GM12878 (cell line): ENCODE measurements around the gene OLFML2A. TPM values are rescaled to one million over a fixed set of nuclear protein-coding genes. Genes with fewer than 3 reads are reported as not detected.

ENCODE experiments used
- ASH2L ChIP-seq: fragments of 300-600, 200-600 bp; sonication (generic); IDR thresholded peaks from 2 replicates; pipeline ENCODE4 v1.6.1; 2017; ENCODE audit warnings: low read depth, mild to moderate bottlenecking, borderline replicate concordance
- IKZF2 ChIP-seq, 2 experiments: fragments of 450-650 bp; IDR thresholded peaks; 2 replicates each; pipeline ENCODE4 v1.6.1; 2017; ENCODE audit warnings: mild to moderate bottlenecking in 2 of 2, moderate library complexity in 2 of 2
- KDM1A ChIP-seq: fragments of 200-600 bp; sonication (generic); IDR thresholded peaks from 2 replicates; pipeline ENCODE4 v1.6.1; 2016; ENCODE audit warnings: borderline replicate concordance
- MEF2B ChIP-seq: fragments of 450-650 bp; IDR thresholded peaks from 2 replicates; pipeline ENCODE4 v1.6.1; 2018; ENCODE audit warnings: mild to moderate bottlenecking, moderate library complexity; ENCODE audit not compliant: partially characterized antibody, poor library complexity, severe bottlenecking
- MTA2 ChIP-seq: fragments of 450-650 bp; IDR thresholded peaks from 2 replicates; pipeline ENCODE4 v1.6.1; 2016; ENCODE audit warnings: low read depth, mild to moderate bottlenecking, moderate library complexity
- MYC ChIP-seq: IDR thresholded peaks from 2 replicates; pipeline ENCODE4 v1.6.1; 2011; ENCODE audit warnings: mild to moderate bottlenecking, low read length, moderate library complexity, inconsistent platforms; ENCODE audit not compliant: insufficient read depth, insufficient replicate concordance, insufficient read length, severe bottlenecking
- PAX5 ChIP-seq: IDR thresholded peaks from 2 replicates; pipeline ENCODE4 v1.6.1; 2011; ENCODE audit warnings: low read depth, low read length, borderline replicate concordance
- RELA ChIP-seq: fragments of 450-650 bp; IDR thresholded peaks from 2 replicates; pipeline ENCODE4 v1.8.0; 2014; ENCODE audit warnings: borderline replicate concordance; ENCODE audit not compliant: partially characterized antibody
- RFX5 ChIP-seq: IDR thresholded peaks from 2 replicates; pipeline ENCODE4 v1.6.1; 2011; ENCODE audit warnings: low read depth, low read length, improper control_type of control experiment
- SIN3A ChIP-seq: IDR thresholded peaks from 2 replicates; pipeline ENCODE4 v1.6.1; 2012; ENCODE audit warnings: low read depth, low read length, improper control_type of control experiment
- SPI1 ChIP-seq: IDR thresholded peaks from 2 replicates; pipeline ENCODE4 v1.6.1; 2011; ENCODE audit warnings: low read depth, mild to moderate bottlenecking, low read length, moderate library complexity, borderline replicate concordance; ENCODE audit not compliant: insufficient read depth
- SUPT20H ChIP-seq: IDR thresholded peaks from 2 replicates; pipeline ENCODE4 v1.6.1; 2011; ENCODE audit warnings: low read depth, mild to moderate bottlenecking, low read length, moderate library complexity, borderline replicate concordance; ENCODE audit not compliant: control insufficient read depth
- ZBED1 ChIP-seq: IDR thresholded peaks from 2 replicates; pipeline ENCODE4 v1.6.1; 2016; ENCODE audit warnings: borderline replicate concordance
- polyA plus RNA-seq, 11 experiments: library from polyadenylated mRNA; depleted of rRNA in 4 of 11; unstranded in 6 of 11; stranded (reverse) in 5 of 11; fragments of >200 nt; fragmentation: Nextera tagmentation in 4 of 11; fragmentation: Illumina TruSeq in 1 of 11; extraction: Ambion mirVana in 4 of 11; extraction: Trizol in 1 of 11; gene quantifications; 1 replicate in 1 of 11; 2 replicates in 10 of 11; pipeline versions ENCODE4 v1.2.1 to v1.2.3, GENCODE V29; 2011 to 2016; ENCODE audit warnings: inconsistent platforms in 2 of 11, missing spikeins in 2 of 11, low read depth in 1 of 11
- total RNA-seq, 4 experiments: library from RNA; depleted of rRNA in 3 of 4; stranded (reverse); fragments of >200 nt in 3 of 4; fragmentation: Illumina TruSeq in 1 of 4; extraction: Trizol in 1 of 4; gene quantifications; 2 replicates each; pipeline versions ENCODE4 v1.2.1 to v1.2.3, GENCODE V29; 2013 to 2021
- TF ChIP-seq, protein P1 (sequence below): fragments of 450-650 bp; IDR thresholded peaks from 2 replicates; pipeline ENCODE4 v1.6.1; 2017; ENCODE audit warnings: mild to moderate bottlenecking, moderate library complexity
- TF ChIP-seq, protein P2 (sequence below): IDR thresholded peaks from 2 replicates; pipeline ENCODE4 v1.6.1; 2012; ENCODE audit warnings: low read depth, low read length, improper control_type of control experiment
- TF ChIP-seq, protein P3 (sequence below): fragments of 450-650 bp; formaldehyde crosslinking; IDR thresholded peaks from 2 replicates; pipeline ENCODE4 v1.4.0; 2020; ENCODE audit warnings: mild to moderate bottlenecking, moderate library complexity
- TF ChIP-seq, protein P4 (sequence below): fragments of 450-650 bp; IDR thresholded peaks from 2 replicates; pipeline ENCODE4 v1.6.1; 2016; ENCODE audit warnings: mild to moderate bottlenecking

OLFML2A gene
- total and polyA plus RNA-seq, 10 of the 15 experiments (the other 5 are each of a cell fraction or from before 2014, with no cell fraction given): 0.02 to 0.13 (median 0.10) TPM; not detected in 4

DNA sequence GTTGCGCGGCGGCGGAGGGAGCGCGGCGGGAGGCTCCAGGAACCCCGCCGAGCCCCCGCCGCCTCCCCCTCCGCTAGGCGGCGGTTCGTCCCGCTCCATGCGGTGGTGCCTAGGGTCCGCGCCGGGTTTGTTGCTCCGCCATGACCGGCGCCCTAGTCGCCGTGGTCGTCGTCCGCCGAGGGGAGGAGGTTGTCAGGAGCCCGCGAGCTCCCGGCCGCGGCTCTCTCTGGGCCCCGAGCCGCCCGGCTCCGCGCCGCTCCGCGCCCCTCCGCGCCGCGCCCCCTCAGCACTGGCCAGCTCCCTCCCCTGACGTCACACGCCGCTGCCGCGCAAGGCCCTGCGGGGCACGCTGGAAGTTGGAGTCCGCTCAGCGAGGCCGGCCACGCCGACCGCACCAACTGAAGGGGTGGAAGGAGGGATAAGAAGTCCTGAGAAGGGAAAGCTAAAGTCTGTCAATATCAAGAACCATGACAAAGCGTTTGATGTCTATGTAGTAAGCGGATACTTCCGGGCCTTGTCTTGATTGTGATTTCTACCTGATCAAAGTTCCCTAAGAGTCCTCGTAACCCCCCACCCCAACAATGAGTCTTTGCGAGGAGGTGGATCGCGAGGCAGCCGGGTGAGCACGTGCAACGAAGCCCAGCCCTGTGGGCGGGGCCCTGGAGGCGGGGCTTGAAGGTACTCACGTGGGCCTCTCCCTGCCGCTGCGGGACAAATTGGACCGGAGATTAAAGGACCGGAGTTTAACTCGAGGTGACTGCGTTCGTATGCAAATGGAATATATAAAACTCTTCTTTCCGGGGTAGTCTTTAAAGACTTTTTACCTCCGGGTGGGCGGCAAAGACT, 5.7 kb upstream of the OLFML2A start, which contains the start of gene NR6A1 (continued):
- TF ChIP-seq, protein P1, sequence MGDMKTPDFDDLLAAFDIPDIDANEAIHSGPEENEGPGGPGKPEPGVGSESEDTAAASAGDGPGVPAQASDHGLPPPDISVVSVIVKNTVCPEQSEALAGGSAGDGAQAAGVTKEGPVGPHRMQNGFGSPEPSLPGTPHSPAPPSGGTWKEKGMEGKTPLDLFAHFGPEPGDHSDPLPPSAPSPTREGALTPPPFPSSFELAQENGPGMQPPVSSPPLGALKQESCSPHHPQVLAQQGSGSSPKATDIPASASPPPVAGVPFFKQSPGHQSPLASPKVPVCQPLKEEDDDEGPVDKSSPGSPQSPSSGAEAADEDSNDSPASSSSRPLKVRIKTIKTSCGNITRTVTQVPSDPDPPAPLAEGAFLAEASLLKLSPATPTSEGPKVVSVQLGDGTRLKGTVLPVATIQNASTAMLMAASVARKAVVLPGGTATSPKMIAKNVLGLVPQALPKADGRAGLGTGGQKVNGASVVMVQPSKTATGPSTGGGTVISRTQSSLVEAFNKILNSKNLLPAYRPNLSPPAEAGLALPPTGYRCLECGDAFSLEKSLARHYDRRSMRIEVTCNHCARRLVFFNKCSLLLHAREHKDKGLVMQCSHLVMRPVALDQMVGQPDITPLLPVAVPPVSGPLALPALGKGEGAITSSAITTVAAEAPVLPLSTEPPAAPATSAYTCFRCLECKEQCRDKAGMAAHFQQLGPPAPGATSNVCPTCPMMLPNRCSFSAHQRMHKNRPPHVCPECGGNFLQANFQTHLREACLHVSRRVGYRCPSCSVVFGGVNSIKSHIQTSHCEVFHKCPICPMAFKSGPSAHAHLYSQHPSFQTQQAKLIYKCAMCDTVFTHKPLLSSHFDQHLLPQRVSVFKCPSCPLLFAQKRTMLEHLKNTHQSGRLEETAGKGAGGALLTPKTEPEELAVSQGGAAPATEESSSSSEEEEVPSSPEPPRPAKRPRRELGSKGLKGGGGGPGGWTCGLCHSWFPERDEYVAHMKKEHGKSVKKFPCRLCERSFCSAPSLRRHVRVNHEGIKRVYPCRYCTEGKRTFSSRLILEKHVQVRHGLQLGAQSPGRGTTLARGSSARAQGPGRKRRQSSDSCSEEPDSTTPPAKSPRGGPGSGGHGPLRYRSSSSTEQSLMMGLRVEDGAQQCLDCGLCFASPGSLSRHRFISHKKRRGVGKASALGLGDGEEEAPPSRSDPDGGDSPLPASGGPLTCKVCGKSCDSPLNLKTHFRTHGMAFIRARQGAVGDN: peak; percentile 50; the same call in 1 of the 2 replicates
- TF ChIP-seq ZBED1: no peak
- TF ChIP-seq RELA: peak; percentile 50
- TF ChIP-seq PAX5: no peak
- TF ChIP-seq, protein P2, sequence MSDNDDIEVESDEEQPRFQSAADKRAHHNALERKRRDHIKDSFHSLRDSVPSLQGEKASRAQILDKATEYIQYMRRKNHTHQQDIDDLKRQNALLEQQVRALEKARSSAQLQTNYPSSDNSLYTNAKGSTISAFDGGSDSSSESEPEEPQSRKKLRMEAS: peak; percentile 96
- peak; percentile 79 for TF ChIP-seq MEF2B
- TF ChIP-seq, protein P3, sequence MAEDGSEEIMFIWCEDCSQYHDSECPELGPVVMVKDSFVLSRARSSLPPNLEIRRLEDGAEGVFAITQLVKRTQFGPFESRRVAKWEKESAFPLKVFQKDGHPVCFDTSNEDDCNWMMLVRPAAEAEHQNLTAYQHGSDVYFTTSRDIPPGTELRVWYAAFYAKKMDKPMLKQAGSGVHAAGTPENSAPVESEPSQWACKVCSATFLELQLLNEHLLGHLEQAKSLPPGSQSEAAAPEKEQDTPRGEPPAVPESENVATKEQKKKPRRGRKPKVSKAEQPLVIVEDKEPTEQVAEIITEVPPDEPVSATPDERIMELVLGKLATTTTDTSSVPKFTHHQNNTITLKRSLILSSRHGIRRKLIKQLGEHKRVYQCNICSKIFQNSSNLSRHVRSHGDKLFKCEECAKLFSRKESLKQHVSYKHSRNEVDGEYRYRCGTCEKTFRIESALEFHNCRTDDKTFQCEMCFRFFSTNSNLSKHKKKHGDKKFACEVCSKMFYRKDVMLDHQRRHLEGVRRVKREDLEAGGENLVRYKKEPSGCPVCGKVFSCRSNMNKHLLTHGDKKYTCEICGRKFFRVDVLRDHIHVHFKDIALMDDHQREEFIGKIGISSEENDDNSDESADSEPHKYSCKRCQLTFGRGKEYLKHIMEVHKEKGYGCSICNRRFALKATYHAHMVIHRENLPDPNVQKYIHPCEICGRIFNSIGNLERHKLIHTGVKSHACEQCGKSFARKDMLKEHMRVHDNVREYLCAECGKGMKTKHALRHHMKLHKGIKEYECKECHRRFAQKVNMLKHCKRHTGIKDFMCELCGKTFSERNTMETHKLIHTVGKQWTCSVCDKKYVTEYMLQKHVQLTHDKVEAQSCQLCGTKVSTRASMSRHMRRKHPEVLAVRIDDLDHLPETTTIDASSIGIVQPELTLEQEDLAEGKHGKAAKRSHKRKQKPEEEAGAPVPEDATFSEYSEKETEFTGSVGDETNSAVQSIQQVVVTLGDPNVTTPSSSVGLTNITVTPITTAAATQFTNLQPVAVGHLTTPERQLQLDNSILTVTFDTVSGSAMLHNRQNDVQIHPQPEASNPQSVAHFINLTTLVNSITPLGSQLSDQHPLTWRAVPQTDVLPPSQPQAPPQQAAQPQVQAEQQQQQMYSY (CRISPR knock-in tag): no peak
- TF ChIP-seq, protein P4, sequence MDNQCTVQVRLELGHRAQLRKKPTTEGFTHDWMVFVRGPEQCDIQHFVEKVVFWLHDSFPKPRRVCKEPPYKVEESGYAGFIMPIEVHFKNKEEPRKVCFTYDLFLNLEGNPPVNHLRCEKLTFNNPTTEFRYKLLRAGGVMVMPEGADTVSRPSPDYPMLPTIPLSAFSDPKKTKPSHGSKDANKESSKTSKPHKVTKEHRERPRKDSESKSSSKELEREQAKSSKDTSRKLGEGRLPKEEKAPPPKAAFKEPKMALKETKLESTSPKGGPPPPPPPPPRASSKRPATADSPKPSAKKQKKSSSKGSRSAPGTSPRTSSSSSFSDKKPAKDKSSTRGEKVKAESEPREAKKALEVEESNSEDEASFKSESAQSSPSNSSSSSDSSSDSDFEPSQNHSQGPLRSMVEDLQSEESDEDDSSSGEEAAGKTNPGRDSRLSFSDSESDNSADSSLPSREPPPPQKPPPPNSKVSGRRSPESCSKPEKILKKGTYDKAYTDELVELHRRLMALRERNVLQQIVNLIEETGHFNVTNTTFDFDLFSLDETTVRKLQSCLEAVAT: peak; percentile 88
- no peak for TF ChIP-seq KDM1A
- no peak for TF ChIP-seq IKZF2 (IDR thresholded peaks at IDR 0.05)
- 0 out of 2 replicates have a peak, but pooled peaks have one; percentile 26 for TF ChIP-seq MTA2
- no peak for TF ChIP-seq MYC
- no peak; the same call in 1 of the 2 replicates for TF ChIP-seq RFX5
- TF ChIP-seq SIN3A: peak; percentile 72
- no peak for TF ChIP-seq SPI1
- TF ChIP-seq ASH2L: no peak
- TF ChIP-seq SUPT20H: no peak
